Adrenal gland (tissue), 12 donors: Measurements from ENCODE around the gene FBXO28. TPM values are rescaled to one million over a fixed set of nuclear protein-coding genes. Genes with fewer than 3 reads are reported as not detected.

Experiments used
- DNase-seq, 7 donors: peaks; one replicate each; pipeline ENCODE4 v3.0.0-alpha.2; 2019 to 2020
- H3K27ac ChIP-seq, 5 donors: fragments of 200-600 bp; sonication (generic) in 4 of 5; 1 replicate in 3 of 5; 2 replicates in 2 of 5; pipeline versions ENCODE4 v1.5.1 to v1.8.0; 2016 to 2020; ENCODE audit warnings: mild to moderate bottlenecking in 1 of 5
- H3K27me3 ChIP-seq: fragments of 200-600 bp; 2 replicates; pipeline ENCODE4 v1.8.0; 2021
- H3K36me3 ChIP-seq, 2 donors: fragments of 200-600 bp; replicated peaks in 1 of 2; 1 replicate in 1 of 2; 2 replicates in 1 of 2; pipeline versions ENCODE4 v1.5.1 to v1.8.0; 2018 to 2022
- H3K4me1 ChIP-seq, 2 donors: fragments of 200-600 bp; replicated peaks in 1 of 2; 1 replicate in 1 of 2; 2 replicates in 1 of 2; pipeline versions ENCODE4 v1.5.1 to v1.8.0; 2018 to 2021
- H3K4me3 ChIP-seq, 4 donors: fragments of 200-600 bp; sonication (generic) in 3 of 4; one replicate each; pipeline ENCODE4 v1.5.1; 2016 to 2018
- H3K9me3 ChIP-seq, 3 donors: fragments of 200-600 bp; sonication (generic) in 1 of 3; replicated peaks in 1 of 3; 1 replicate in 2 of 3; 2 replicates in 1 of 3; pipeline versions ENCODE4 v1.5.1 to v1.8.0; 2016 to 2021
- POLR2A ChIP-seq, 2 donors: fragments of 450-650 bp; IDR thresholded peaks; one replicate each; pipeline ENCODE4 v1.6.1; 2017; ENCODE audit warnings: antibody characterized with exemption in 2 of 2, mild to moderate bottlenecking in 2 of 2, moderate library complexity in 1 of 2
- WGBS, 4 donors: extraction: QIAGEN DNeasy Blood & Tissue Kit in 2 of 4; methylation state at CpG; one replicate each; pipeline versions ENCODE4 v1.1.5 to v1.1.7; 2013 to 2017; 5-methylcytosine and 5-hydroxymethylcytosine counted together
- intact Hi-C, 2 donors: fragments of 100-400 bp; cut with DNase I; formaldehyde crosslinking; loops; one replicate each; pipeline versions ENCODE4 v1.14.1 to v1.15.0; 2022 to 2023
- polyA plus RNA-seq, 3 donors: library from polyadenylated mRNA; stranded (reverse); fragments of 200-250 nt in 2 of 3; fragments of 350-450 nt in 1 of 3; fragmentation: Illumina TruSeq in 1 of 3; extraction: RNeasy Lipid Tissue Mini Kit (QIAGEN cat#74804) in 1 of 3; gene quantifications; one replicate each; pipeline ENCODE4 v1.2.3, GENCODE V29; 2013 to 2014
- total RNA-seq, 9 donors: library from RNA; depleted of rRNA in 4 of 9; stranded (reverse); fragments of >200 nt in 4 of 9; fragments of 120-200 nt in 1 of 9; fragmentation: NEBNext Ultra II Directional in 1 of 9; extraction: Animal tissue kit (Norgen Biotek cat#: 25700) in 1 of 9; gene quantifications; one replicate each; pipeline versions ENCODE4 v1.1.0 to v1.2.4, GENCODE V29; 2013 to 2023
- TF ChIP-seq, protein P1 (sequence below), 6 experiments: fragments of 450-650 bp in 4 of 6; fragments of 200-600 bp in 2 of 6; sonication (generic) in 1 of 6; IDR thresholded peaks; 1 replicate in 5 of 6; 2 replicates in 1 of 6; pipeline versions ENCODE4 v1.5.1 to v1.8.0; 2016 to 2021; ENCODE audit warnings: antibody characterized with exemption in 6 of 6, mild to moderate bottlenecking in 2 of 6, moderate library complexity in 1 of 6
- donor health status: healthy with polysubstance abuse.
- donor health status: Bipolar disorder and iron deficiency.
- donor health status: DM: yes; HTN: yes; CAD: no.
- donor health status: DM: no; HTN: no; CAD: no.
- donor health status: DM: no; HTN: no; CAD: no.
- donor health status: DM: yes; HTN: yes; CAD: no.

Gene FBXO28
- total and polyA plus RNA-seq, 12 donors, result 7.0 to 39.1 (median 23.9) TPM

DNA sequence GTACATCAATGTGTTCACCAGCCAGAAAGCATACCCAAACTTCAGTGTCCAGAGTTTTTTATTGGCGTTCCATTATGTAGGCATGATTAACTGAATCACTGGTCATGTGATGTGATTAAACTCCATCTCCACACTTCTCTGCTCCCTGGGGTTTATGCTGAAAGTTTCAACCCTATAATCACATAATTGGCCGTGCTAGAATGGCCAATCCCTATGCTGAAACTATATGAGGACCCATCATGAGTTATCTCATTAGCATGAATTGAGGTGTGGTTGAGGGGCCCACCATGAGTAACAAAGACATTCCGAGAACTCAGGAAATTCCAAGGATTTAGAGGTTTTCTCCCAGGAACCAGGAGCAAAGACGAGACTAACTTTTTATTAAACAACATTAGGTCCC, 31.8 kb upstream of the FBXO28 start:
- WGBS, 4 donors, result 63 to 75% (median 64%) methylated on average over 4 of the region's 4 CpGs
- TF ChIP-seq, protein P1, sequence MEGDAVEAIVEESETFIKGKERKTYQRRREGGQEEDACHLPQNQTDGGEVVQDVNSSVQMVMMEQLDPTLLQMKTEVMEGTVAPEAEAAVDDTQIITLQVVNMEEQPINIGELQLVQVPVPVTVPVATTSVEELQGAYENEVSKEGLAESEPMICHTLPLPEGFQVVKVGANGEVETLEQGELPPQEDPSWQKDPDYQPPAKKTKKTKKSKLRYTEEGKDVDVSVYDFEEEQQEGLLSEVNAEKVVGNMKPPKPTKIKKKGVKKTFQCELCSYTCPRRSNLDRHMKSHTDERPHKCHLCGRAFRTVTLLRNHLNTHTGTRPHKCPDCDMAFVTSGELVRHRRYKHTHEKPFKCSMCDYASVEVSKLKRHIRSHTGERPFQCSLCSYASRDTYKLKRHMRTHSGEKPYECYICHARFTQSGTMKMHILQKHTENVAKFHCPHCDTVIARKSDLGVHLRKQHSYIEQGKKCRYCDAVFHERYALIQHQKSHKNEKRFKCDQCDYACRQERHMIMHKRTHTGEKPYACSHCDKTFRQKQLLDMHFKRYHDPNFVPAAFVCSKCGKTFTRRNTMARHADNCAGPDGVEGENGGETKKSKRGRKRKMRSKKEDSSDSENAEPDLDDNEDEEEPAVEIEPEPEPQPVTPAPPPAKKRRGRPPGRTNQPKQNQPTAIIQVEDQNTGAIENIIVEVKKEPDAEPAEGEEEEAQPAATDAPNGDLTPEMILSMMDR (IDR thresholded peaks at IDR 0.05), result no peak
- TF ChIP-seq POLR2A (IDR thresholded peaks at IDR 0.05), result no peak
- no peaks in the 10 kb centered on the region for H3K27me3 ChIP-seq
- no peak overlapping the region for H3K4me3 ChIP-seq
- no peaks in the 10 kb centered on the region for H3K4me1 ChIP-seq
- no peaks in the 10 kb centered on the region for H3K36me3 ChIP-seq
- intact Hi-C loops, result no loop called here
- no peaks in the 10 kb centered on the region for H3K9me3 ChIP-seq
- no peak for DNase-seq
- no peak overlapping the region for H3K27ac ChIP-seq

DNA sequence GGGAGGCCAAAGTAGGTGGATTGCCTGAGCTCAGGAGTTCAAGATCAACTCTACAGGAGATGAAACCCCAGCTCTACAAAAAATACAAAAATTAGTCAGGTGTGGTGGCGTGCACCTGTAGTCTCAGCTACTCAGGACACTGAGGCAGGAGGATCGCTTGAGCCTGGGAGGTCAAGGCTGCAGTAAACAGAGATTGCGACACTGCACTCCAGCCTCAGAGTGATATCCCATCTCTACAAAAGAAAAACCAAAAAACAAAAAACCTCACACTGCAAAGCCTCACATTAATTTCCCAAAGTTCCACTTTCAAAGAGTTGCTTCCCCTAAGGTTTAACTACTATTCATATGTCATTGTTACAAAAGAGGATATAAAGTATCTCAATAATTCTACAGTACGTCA, 29.0 kb upstream of the FBXO28 start:
- no peak for DNase-seq
- H3K4me1 ChIP-seq, result no peaks in the 10 kb centered on the region
- 54 to 60% (median 57%) methylated on average over 4 of the region's 4 CpGs for WGBS, 4 donors
- H3K27me3 ChIP-seq, result no peaks in the 10 kb centered on the region
- no peaks in the 10 kb centered on the region for H3K9me3 ChIP-seq
- TF ChIP-seq POLR2A (IDR thresholded peaks at IDR 0.05), result no peak
- no peak overlapping the region for H3K4me3 ChIP-seq
- no peaks in the 10 kb centered on the region for H3K36me3 ChIP-seq
- intact Hi-C loops, result no loop called here
- no peak overlapping the region for H3K27ac ChIP-seq

DNA sequence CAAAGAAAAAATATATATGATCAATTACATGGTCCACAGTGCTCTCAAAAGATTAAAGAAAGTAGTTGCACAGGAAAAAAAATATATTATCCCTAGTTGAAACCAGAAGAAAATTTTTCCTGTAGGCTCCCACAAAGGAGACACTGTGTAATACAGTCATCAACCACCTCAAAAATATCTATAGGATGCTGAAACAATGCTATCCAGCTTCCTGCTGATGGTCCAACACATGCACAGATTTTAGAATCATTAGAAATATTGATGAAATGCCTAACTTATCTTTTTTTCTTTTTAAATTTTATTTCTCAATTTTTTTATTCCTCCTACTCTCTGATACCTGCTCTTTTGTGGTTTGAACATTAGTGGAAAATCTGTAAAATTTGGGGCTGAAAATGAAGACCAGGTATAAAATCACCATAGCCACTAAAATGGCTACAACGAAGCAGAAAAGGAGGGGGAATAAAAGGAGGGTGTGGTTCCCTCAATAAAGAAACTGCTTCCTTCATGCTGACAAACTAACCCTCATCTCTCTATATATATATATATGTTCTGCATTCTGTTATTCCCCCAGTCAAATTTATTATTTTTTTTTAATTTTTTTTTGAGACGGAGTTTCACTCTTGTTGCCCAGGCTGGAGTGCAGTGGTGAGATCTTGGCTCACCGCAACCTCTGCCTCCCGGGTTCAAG, 28.3 kb upstream of the FBXO28 start:
- Histone ChIP-seq H3K27ac (no peak overlapping the region), H3K9me3 (no peaks in the 10 kb centered on the region), H3K4me1 (no peaks in the 10 kb centered on the region), H3K36me3 (no peaks in the 10 kb centered on the region), H3K4me3 (no peak overlapping the region), H3K27me3 (no peaks in the 10 kb centered on the region)
- WGBS, 4 donors, result 88 to 93% (median 90%) methylated on average over 4 of the region's 4 CpGs
- intact Hi-C loops, result no loop called here
- TF ChIP-seq POLR2A (IDR thresholded peaks at IDR 0.05), result no peak
- TF ChIP-seq, protein P1 (IDR thresholded peaks at IDR 0.05), result no peak
- DNase-seq, result no peak

DNA sequence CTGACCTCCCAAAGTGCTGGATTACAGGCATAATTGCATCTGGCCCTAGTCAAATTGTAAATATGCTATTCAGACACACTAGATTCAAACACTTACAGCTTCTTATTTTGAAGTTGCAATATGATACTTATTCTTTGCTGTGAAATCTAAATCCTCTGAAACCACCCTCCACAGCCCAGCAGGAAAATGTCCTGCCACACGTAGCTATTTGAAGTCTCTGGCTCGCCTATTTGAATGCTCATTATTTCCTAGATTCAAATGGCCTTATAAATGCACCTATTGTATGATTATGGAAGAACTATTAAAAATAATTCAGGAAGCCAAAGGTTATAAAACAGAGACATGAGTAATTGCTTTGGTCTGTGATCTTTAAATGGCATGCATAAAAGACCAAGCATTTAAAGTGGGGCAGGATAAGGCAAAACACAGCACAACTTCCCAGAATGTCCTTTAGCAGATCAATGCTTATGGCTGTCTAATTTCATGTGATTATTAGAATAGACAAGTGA, 26.6 kb upstream of the FBXO28 start:
- 63 to 76% (median 75%) methylated on average over 2 of the region's 2 CpGs for WGBS, 4 donors
- intact Hi-C loops, result no loop called here
- Histone ChIP-seq H3K4me3 (no peak overlapping the region), H3K4me1 (no peaks in the 10 kb centered on the region), H3K27me3 (no peaks in the 10 kb centered on the region), H3K27ac (no peak overlapping the region), H3K36me3 (no peaks in the 10 kb centered on the region), H3K9me3 (no peaks in the 10 kb centered on the region)
- no peak for DNase-seq
- TF ChIP-seq, protein P1 (IDR thresholded peaks at IDR 0.05), result no peak
- TF ChIP-seq POLR2A (IDR thresholded peaks at IDR 0.05), result no peak

DNA sequence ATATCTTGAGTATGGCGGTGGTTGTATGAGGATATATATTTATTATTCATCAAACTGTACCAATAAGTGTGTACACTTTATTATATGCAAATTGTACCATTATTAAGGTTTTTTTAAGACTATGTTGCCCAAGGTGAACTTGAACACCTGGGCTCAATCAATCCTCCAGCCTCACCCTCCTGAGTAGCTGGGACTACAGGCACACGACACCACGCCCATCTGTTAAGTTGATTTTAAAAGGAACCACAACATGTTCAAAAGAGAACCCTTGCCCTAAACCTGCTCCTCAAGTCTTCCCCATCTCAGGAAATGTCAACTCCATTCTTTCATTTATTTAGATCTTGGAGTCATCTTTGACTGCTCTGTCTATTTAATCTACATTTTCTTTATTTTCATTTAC, 24.3 kb upstream of the FBXO28 start:
- Histone ChIP-seq H3K27ac (no peak overlapping the region), H3K4me1 (no peaks in the 10 kb centered on the region), H3K9me3 (no peaks in the 10 kb centered on the region), H3K27me3 (no peaks in the 10 kb centered on the region), H3K4me3 (no peak overlapping the region), H3K36me3 (no peaks in the 10 kb centered on the region)
- intact Hi-C loops, result no loop called here
- WGBS, 4 donors, result 66 to 93% (median 84%) methylated on average over 3 of the region's 3 CpGs
- no peak for DNase-seq
- TF ChIP-seq, protein P1 (IDR thresholded peaks at IDR 0.05), result no peak
- no peak for TF ChIP-seq POLR2A (IDR thresholded peaks at IDR 0.05)
